NCI-H460 (cell line): ENCODE measurements around the gene C10orf105. TPM values are rescaled to one million over a fixed set of nuclear protein-coding genes. Genes with fewer than 3 reads are reported as not detected.

Experiments used
- DNase-seq: peaks from one replicate; pipeline ENCODE4 v3.0.0-alpha.2; 2016; ENCODE audit warnings: low read depth; ENCODE audit errors: extremely low read depth
- total RNA-seq: library from RNA; depleted of rRNA; stranded (reverse); fragments of >200 nt; shearing (Covaris generic); gene quantifications from 2 replicates; pipeline ENCODE4 v1.2.3, GENCODE V29; 2014

The C10orf105 gene
- total RNA-seq, 1 experiment from 2014 or later, result not detected

GRCh38 chr10:71740069-71740653 lies 20.6 kb upstream of the C10orf105 start:
- no peak for DNase-seq

- no peak for DNase-seq
Measured at GRCh38 chr10:71739358-71739900, 19.9 kb upstream of the C10orf105 start.

GRCh38 chr10:71737834-71738197 lies 18.2 kb upstream of the C10orf105 start:
- DNase-seq, result no peak

- no peak for DNase-seq
Measured at GRCh38 chr10:71737001-71737833, 17.6 kb upstream of the C10orf105 start.

GRCh38 chr10:71736570-71736952 lies 17.0 kb upstream of the C10orf105 start:
- DNase-seq, result no peak

GRCh38 chr10:71735709-71736569 lies 16.4 kb upstream of the C10orf105 start:
- DNase-seq, result no peak

GRCh38 chr10:71734797-71735196 lies 15.2 kb upstream of the C10orf105 start:
- no peak for DNase-seq

- no peak for DNase-seq
Measured at GRCh38 chr10:71731791-71732190, 12.2 kb upstream of the C10orf105 start.

GRCh38 chr10:71729161-71729636 lies 9.6 kb upstream of the C10orf105 start:
- DNase-seq, result peak; percentile 6

GRCh38 chr10:71727738-71728737 lies 8.5 kb upstream of the C10orf105 start:
- DNase-seq, result peak; percentile 5

GRCh38 chr10:71727105-71727737 lies 7.6 kb upstream of the C10orf105 start:
- no peak for DNase-seq

- DNase-seq, result no peak
Measured at GRCh38 chr10:71726580-71727104, 7.1 kb upstream of the C10orf105 start.

- peak; percentile 34 for DNase-seq
Measured at GRCh38 chr10:71725998-71726579, 6.5 kb upstream of the C10orf105 start.

GRCh38 chr10:71725249-71725648 lies 5.7 kb upstream of the C10orf105 start:
- no peak for DNase-seq

GRCh38 chr10:71724539-71724938 lies 5.0 kb upstream of the C10orf105 start:
- no peak for DNase-seq

GRCh38 chr10:71723311-71723710 lies 3.7 kb upstream of the C10orf105 start:
- no peak for DNase-seq

GRCh38 chr10:71722849-71723248 lies 3.3 kb upstream of the C10orf105 start:
- DNase-seq, result no peak

- DNase-seq, result no peak
Measured at GRCh38 chr10:71721313-71721712, 1.7 kb upstream of the C10orf105 start.

- DNase-seq, result no peak
Measured at GRCh38 chr10:71720288-71720687, 710 bp upstream of the C10orf105 start.
